H9 (cell line): Measurements from ENCODE around the gene KCNQ2. TPM values are rescaled to one million over a fixed set of nuclear protein-coding genes. Genes with fewer than 3 reads are reported as not detected.

Experiments used
- DNase-seq: peaks from one replicate; pipeline ENCODE4 v3.0.0-alpha.2; 2017
- H2AFZ ChIP-seq: one replicate; pipeline ENCODE4 v1.6.1; 2013; ENCODE audit warnings: mild to moderate bottlenecking, low read length, control low read depth, moderate library complexity
- H2AK5ac ChIP-seq: 2 replicates; pipeline ENCODE4 v1.6.1; 2013; ENCODE audit warnings: low read length, control low read depth, mixed read lengths; ENCODE audit not compliant: insufficient read length
- H2BK120ac ChIP-seq: one replicate; pipeline ENCODE4 v1.6.1; 2013; ENCODE audit warnings: low read depth, mild to moderate bottlenecking, low read length, control low read depth, inconsistent platforms; ENCODE audit not compliant: poor library complexity, severe bottlenecking
- H2BK12ac ChIP-seq: 2 replicates; pipeline ENCODE4 v1.6.1; 2013; ENCODE audit warnings: low read length, control low read depth, mixed read lengths, low read depth; ENCODE audit not compliant: insufficient read length
- H2BK15ac ChIP-seq: 2 replicates; pipeline ENCODE4 v1.6.1; 2013; ENCODE audit warnings: low read depth, low read length, control low read depth
- H2BK20ac ChIP-seq: one replicate; pipeline ENCODE4 v1.6.1; 2013; ENCODE audit warnings: low read depth, mild to moderate bottlenecking, low read length, control low read depth, inconsistent platforms; ENCODE audit not compliant: poor library complexity, severe bottlenecking
- H2BK5ac ChIP-seq: 2 replicates; pipeline ENCODE4 v1.6.1; 2013; ENCODE audit warnings: low read length, control low read depth, mixed read lengths; ENCODE audit not compliant: insufficient read length
- H3K14ac ChIP-seq: 2 replicates; pipeline ENCODE4 v1.6.1; 2013; ENCODE audit warnings: low read length, control low read depth; ENCODE audit not compliant: insufficient read depth
- H3K18ac ChIP-seq: 2 replicates; pipeline ENCODE4 v1.6.1; 2013; ENCODE audit warnings: low read depth, mild to moderate bottlenecking, mixed read lengths, low read length, control low read depth; ENCODE audit not compliant: insufficient read length
- H3K23ac ChIP-seq: 2 replicates; pipeline ENCODE4 v1.6.1; 2013; ENCODE audit warnings: low read length, control low read depth, mixed read lengths, low read depth; ENCODE audit not compliant: insufficient read length
- H3K23me2 ChIP-seq: 2 replicates; pipeline ENCODE4 v1.6.1; 2013; ENCODE audit warnings: low read depth, mild to moderate bottlenecking, mixed read lengths, low read length, control low read depth; ENCODE audit not compliant: insufficient read length, poor library complexity, severe bottlenecking
- H3K27ac ChIP-seq: 2 replicates; pipeline ENCODE4 v1.5.1; 2013; ENCODE audit warnings: low read length, control low read depth, mixed read lengths, low read depth; ENCODE audit not compliant: insufficient read length
- H3K27me3 ChIP-seq: 2 replicates; pipeline ENCODE4 v1.6.1; 2013; ENCODE audit warnings: low read length, control low read depth, inconsistent platforms; ENCODE audit not compliant: insufficient read depth
- H3K4ac ChIP-seq: 2 replicates; pipeline ENCODE4 v1.6.1; 2013; ENCODE audit warnings: low read depth, mild to moderate bottlenecking, control low read depth, inconsistent platforms, low read length, moderate library complexity
- H3K4me1 ChIP-seq: 2 replicates; pipeline ENCODE4 v1.6.1; 2013; ENCODE audit warnings: low read length, control low read depth, inconsistent platforms; ENCODE audit not compliant: insufficient read depth
- H3K4me2 ChIP-seq: 2 replicates; pipeline ENCODE4 v1.6.1; 2013; ENCODE audit warnings: low read length, control low read depth, mixed read lengths; ENCODE audit not compliant: insufficient read length, insufficient read depth
- H3K56ac ChIP-seq: 2 replicates; pipeline ENCODE4 v1.6.1; 2013; ENCODE audit warnings: low read depth, mild to moderate bottlenecking, mixed read lengths, low read length, control low read depth; ENCODE audit not compliant: insufficient read length
- H3K79me1 ChIP-seq: 2 replicates; pipeline ENCODE4 v1.6.1; 2013; ENCODE audit warnings: low read depth, mild to moderate bottlenecking, moderate library complexity, low read length, control low read depth, inconsistent platforms; ENCODE audit not compliant: insufficient read depth, poor library complexity, severe bottlenecking
- H3K79me2 ChIP-seq: 2 replicates; pipeline ENCODE4 v1.6.1; 2013; ENCODE audit warnings: low read length, control low read depth, inconsistent platforms; ENCODE audit not compliant: insufficient read depth
- H3K9ac ChIP-seq: 2 replicates; pipeline ENCODE4 v1.6.1; 2013; ENCODE audit warnings: low read length, control low read depth, mixed read lengths; ENCODE audit not compliant: insufficient read length; ENCODE audit errors: extremely low read depth
- H3K9me3 ChIP-seq: one replicate; pipeline ENCODE4 v1.6.1; 2013; ENCODE audit warnings: low read depth, low read length, inconsistent platforms; ENCODE audit not compliant: control insufficient read depth
- H3T11ph ChIP-seq: one replicate; pipeline ENCODE4 v1.6.1; 2013; ENCODE audit warnings: mild to moderate bottlenecking, low read length, control low read depth, inconsistent platforms
- H4K20me1 ChIP-seq: one replicate; pipeline ENCODE4 v1.6.1; 2013; ENCODE audit not compliant: control insufficient read depth, insufficient read length, insufficient read depth
- H4K5ac ChIP-seq: 2 replicates; pipeline ENCODE4 v1.6.1; 2013; ENCODE audit warnings: low read depth, mild to moderate bottlenecking, mixed read lengths, low read length, control low read depth; ENCODE audit not compliant: insufficient read length
- H4K8ac ChIP-seq: replicated peaks from 2 replicates; pipeline ENCODE4 v1.6.1; 2013; ENCODE audit warnings: low read length, control low read depth, mixed read lengths, low read depth; ENCODE audit not compliant: insufficient read length
- H4K91ac ChIP-seq: 2 replicates; pipeline ENCODE4 v1.6.1; 2013; ENCODE audit warnings: low read depth, mild to moderate bottlenecking, moderate library complexity, mixed read lengths, low read length, control low read depth; ENCODE audit not compliant: insufficient read length
- H3K27ac Mint-ChIP-seq, 3 experiments: 2 replicates in 2 of 3; 3 replicates in 1 of 3; pipeline ENCODE4 v1.8.0; 2020 to 2021; ENCODE audit warnings: mixed read lengths in 3 of 3, mild to moderate bottlenecking in 1 of 3, moderate library complexity in 1 of 3
- H3K27me3 Mint-ChIP-seq: 2 replicates; pipeline ENCODE4 v1.8.0; 2021; ENCODE audit warnings: low read depth, mild to moderate bottlenecking, moderate library complexity, mixed read lengths
- H3K36me3 Mint-ChIP-seq, 3 experiments: 2 replicates in 2 of 3; 3 replicates in 1 of 3; pipeline ENCODE4 v1.8.0; 2020 to 2021; ENCODE audit warnings: low read depth in 3 of 3, mixed read lengths in 3 of 3; ENCODE audit not compliant: insufficient read depth in 1 of 3
- H3K4me1 Mint-ChIP-seq, 2 experiments: 2 replicates each; pipeline ENCODE4 v1.8.0; 2020; ENCODE audit warnings: mixed read lengths in 2 of 2
- H3K4me3 Mint-ChIP-seq, 2 experiments: 2 replicates in 1 of 2; 3 replicates in 1 of 2; pipeline ENCODE4 v1.8.0; 2020 to 2021; ENCODE audit warnings: mild to moderate bottlenecking in 2 of 2, mixed read lengths in 2 of 2, moderate library complexity in 1 of 2
- H3K9me3 Mint-ChIP-seq, 2 experiments: 2 replicates in 1 of 2; 3 replicates in 1 of 2; pipeline ENCODE4 v1.8.0; 2020; ENCODE audit warnings: mild to moderate bottlenecking in 2 of 2, mixed read lengths in 2 of 2, moderate library complexity in 1 of 2
- CTCF ChIP-seq: fragments of 200-600 bp; sonication (generic); conservative IDR thresholded peaks from 3 replicates; pipeline ENCODE4 v1.8.0; 2021; ENCODE audit warnings: antibody characterized with exemption, mild to moderate bottlenecking
- WGBS: extraction: QIAGEN DNeasy Blood & Tissue Kit; methylation state at CpG from one replicate; pipeline ENCODE4 v1.1.7; 2013; ENCODE audit warnings: missing lambda C conversion rate, low lambda C conversion rate, mixed read lengths; ENCODE audit not compliant: insufficient read length; ENCODE audit errors: extremely low coverage; 5-methylcytosine and 5-hydroxymethylcytosine counted together
- total RNA-seq: library from RNA; stranded (reverse); gene quantifications from 2 replicates; pipeline ENCODE4 v1.2.1, GENCODE V29; 2021

Gene KCNQ2
- total RNA-seq, 1 experiment from 2014 or later = 69.2 TPM

GRCh38 chr20:63378626-63379025 lies 93.8 kb downstream of the KCNQ2 start:
- Mint-ChIP-seq H3K36me3 (no peaks in the 10 kb centered on the region), H3K4me1 (peaks cover 18 to 40% of the 10 kb centered on the region in 2 experiments), H3K4me3 (peak overlapping the region in 1 of 2 experiments; percentile 35; a peak in 3 of 5 replicates), H3K27ac (no peak overlapping the region), H3K9me3 (peaks cover 0 to 5% of the 10 kb centered on the region in 2 experiments; a peak in 1 of 5 replicates), H3K27me3 (peaks cover 2% of the 10 kb centered on the region)
- Histone ChIP-seq H2BK120ac (no peak overlapping the region), H3K4ac (no peak overlapping the region), H3K79me2 (no peaks in the 10 kb centered on the region), H3K14ac (no peak overlapping the region), H3K9me3 (no peaks in the 10 kb centered on the region), H3T11ph (no peak overlapping the region), H4K20me1 (no peaks in the 10 kb centered on the region), H3K23me2 (no peaks in the 10 kb centered on the region), H4K91ac (no peak overlapping the region), H2BK15ac (no peak overlapping the region), H3K4me2 (no peak overlapping the region), H2BK20ac (no peak overlapping the region), H4K5ac (no peak overlapping the region), H3K79me1 (no peaks in the 10 kb centered on the region), H2BK5ac (no peak overlapping the region), H3K9ac (no peak overlapping the region), H3K4me1 (peaks cover 4% of the 10 kb centered on the region; the same call in 1 of the 2 replicates), H4K8ac (no peak overlapping the region), H3K56ac (no peak overlapping the region), H3K23ac (no peak overlapping the region), H3K18ac (no peak overlapping the region), H3K27ac (no peak overlapping the region), H3K27me3 (no peaks in the 10 kb centered on the region), H2AK5ac (no peak overlapping the region), H2AFZ (no peak overlapping the region), H2BK12ac (no peak overlapping the region)
- no peak for DNase-seq
- WGBS = no CpG with 5 or more reads among the region's 12 CpGs
- TF ChIP-seq CTCF = peak; percentile 25; the same call in 2 of the 3 replicates
